ENCODE measurements around the gene NPAS3.

The NPAS3 gene

DNA sequence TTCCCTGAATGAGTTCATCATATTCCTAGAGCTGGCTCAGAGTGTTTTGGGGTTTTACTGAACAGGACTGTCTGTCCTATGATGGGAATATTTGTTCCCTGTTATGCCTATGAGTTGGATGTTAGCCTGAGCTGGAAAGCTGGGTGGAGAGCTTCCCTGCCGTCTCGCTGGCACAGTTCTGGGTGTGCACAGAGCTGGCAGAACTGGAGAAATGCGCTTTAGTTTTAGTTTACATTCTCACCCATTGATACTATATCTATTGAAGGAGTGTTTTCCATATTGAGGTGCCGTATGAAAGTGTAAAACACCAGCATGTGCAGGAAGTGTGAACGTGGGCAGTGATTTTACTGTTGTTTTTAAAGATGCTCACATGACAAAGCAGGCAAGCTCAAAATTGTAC, 549.9 kb downstream of the NPAS3 start:
- DNase-seq = no peak

DNA sequence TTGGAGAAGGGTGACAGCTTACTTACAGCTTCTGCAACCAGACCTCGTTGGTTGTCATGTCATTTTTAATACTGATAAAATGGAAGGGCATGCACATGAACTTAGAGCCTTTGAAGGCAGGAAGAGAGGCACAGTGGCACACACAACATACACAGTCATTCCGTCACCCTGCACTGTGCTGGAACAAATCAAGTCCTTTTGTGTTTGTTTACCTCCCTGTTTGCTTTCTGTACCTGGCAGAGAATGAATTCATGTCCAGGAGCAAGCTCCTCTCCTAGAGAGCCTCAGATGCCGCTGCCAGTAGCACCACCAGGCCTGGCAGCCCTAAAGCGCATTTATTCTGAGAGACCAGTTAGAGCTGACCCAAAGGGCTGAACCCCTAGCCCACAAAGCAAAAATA, 551.9 kb downstream of the NPAS3 start:
- DNase-seq = no peak

DNA sequence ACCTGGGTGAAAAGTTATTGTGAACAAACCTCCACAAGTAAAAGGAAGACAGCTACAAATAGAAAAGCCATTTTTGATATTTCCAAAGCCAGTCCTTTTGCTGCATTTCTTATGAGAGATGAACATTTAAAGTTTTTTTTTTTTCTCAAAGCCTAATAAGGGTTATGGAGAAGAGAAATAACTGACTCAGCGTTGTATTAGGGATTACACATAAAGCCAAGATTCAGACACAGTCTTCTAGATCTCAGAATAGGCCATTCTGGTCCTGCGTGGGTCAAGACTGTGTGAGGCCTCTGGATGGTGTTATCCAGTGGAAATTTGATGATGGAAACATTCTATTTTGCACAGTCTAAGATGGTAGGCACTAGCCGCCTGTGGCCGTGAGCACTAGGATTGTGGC, 552.4 kb downstream of the NPAS3 start:
- DNase-seq = no peak

DNA sequence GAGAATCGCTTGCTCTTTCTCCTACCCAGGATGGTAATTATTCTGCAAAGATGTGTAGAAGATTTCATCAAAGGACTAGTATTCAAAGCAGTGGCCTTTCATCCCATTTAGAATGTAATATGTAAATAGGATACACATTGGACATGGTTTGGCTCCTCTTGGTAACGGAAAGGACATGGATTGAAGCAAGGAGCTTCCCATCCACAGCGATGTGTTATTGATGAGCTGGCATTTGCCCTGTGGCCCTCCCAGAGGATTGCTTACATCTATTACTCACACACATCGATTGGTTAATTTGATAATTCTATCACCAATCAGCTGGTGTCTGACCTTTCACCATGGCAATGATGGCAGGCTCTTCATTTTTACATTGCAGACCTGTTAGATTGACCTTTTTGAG, 553.8 kb downstream of the NPAS3 start:
- no peak for DNase-seq

DNA sequence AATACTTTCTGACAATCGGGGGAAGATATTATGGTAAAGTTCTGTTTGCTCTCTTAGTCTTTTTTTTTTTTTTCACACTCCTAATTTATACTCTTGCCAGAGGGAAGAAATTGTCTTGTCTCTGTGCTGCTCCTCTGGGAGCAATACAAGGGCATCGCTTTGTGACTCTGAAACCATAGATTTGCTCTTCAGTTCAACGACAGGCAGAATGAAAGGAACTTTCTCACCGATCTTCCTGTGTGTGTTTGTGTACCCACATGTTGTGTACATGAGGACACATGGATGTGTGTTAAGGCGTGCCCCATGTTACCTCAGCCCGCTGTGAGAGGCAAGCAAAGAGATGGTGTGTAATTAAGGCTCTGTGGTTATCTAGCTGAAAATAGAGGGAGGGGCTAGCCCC, 554.6 kb downstream of the NPAS3 start:
- DNase-seq = no peak

DNA sequence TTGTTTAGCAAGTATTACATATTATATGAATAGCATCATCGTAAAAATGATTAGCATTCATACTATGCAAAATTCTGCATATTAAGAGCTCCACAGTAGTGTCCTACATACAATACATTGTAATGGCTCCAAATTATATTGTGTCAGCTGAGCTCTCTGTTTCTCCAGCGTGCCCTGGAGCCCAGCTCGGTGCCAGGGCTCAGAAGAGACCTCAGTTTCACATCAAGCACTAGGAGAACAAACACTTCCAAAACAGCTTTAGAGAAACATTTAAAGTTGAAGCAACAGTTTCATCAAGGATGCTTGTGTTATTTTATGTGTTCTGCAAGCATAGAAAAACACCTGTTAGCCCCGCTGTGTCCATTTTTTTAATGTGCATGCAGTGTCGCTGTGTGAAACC, 555.3 kb downstream of the NPAS3 start:
- no peak for DNase-seq

DNA sequence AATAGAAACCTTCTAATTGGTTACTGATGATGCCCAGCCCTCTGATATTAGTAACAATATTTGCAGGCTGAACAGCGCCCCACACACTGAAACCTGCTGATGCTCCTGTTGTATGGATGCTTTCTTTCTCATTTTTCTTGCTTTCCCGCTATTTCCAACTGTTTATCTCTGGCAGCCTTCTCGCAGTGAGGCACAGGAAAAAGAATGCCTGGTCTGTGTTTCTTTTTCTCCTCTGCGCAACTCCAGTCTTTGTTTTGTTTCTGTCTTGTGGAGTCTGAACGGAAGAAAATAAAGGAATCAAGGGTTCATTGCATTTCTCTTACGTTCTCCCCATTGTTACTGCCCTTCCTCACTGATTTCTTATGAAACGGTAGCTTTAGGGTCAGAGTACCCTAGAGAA, 561.0 kb downstream of the NPAS3 start:
- DNase-seq = no peak

DNA sequence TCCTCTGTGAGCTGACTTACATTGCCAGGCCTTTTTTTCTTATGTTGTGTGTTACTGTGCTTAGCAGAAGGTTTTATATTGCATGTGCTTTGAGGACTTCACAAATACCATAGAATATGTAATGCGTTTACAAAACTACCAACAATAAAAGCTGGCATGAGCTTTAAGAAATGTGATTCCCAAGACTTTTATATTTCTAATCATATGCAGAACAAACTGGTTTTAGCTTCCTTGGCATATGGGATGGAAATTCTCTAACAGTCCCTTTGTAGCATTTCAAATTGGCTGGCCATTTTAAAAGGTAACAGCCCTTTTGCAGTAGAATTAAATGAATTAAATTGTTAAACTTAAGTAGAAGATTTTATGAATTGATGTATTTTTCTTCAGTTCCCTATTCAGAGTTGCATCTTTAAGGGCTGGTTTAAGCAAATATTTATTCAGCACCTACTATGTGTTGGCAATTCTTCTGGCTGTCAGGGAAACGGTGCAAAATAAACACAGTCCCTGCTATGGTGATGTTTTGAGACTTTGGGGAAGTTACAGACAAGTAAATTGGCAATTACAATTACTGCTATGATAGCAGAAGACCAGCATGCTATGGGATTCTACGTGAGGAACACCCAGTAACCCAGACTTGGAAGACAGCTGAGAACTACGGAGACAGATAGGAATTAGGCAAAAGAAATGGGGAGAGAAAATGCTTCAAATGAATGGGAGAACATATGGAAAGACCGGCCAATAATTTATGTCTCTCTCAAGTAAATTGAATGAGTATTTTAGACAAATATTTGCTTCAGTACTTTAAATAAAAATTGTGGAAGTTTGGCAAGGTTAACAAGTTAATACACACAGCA, 565.8 kb downstream of the NPAS3 start:
- DNase-seq = no peak

DNA sequence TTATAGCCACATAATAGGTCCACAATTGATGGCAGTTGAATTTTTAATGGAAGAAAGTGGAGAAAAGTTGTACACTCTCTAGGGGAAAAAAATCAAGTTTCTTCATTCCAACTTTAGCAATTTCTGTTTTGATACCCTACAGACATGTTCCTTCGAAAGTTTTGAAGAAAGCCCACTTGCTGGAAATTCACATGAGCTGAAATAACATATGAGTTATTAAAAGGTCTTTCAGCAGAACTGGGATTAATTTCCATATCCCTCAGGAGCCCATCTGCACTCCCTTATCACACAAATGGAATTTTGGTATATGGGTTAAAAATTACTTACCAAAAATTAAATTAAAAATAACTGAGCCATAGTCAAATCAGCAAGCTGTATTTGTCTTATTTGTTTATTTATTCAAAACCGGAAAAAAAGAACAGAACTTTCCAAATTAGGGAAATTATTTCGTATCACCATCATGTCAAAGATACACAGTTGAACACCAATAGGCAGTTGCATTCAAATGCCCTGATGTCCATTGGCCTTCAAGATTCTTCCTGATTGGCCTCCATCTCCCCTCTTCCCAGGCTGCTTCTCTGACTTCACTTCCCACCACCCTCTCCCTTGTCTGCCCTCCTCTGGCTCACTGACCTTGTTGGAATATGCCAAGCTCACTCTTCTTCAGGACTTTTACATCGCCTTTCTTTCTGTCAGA, 566.7 kb downstream of the NPAS3 start:
- DNase-seq = no peak

DNA sequence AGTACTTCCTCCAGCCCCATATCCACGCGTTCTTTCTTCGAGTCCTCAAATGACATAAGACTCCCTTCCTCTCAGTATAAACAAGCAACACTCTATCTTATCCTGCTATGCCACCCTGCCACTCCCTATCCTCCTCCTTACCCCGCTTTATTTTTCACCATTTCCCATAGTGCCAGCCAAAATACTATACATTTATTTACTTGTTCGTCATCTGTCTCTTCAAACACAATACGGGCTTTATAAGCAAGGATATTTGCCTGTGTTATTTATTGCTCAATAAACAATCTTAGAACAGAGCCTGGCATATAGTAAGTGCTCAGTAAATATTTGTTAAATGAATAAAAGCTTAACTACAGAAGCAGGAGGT, 567.3 kb downstream of the NPAS3 start:
- DNase-seq = no peak

DNA sequence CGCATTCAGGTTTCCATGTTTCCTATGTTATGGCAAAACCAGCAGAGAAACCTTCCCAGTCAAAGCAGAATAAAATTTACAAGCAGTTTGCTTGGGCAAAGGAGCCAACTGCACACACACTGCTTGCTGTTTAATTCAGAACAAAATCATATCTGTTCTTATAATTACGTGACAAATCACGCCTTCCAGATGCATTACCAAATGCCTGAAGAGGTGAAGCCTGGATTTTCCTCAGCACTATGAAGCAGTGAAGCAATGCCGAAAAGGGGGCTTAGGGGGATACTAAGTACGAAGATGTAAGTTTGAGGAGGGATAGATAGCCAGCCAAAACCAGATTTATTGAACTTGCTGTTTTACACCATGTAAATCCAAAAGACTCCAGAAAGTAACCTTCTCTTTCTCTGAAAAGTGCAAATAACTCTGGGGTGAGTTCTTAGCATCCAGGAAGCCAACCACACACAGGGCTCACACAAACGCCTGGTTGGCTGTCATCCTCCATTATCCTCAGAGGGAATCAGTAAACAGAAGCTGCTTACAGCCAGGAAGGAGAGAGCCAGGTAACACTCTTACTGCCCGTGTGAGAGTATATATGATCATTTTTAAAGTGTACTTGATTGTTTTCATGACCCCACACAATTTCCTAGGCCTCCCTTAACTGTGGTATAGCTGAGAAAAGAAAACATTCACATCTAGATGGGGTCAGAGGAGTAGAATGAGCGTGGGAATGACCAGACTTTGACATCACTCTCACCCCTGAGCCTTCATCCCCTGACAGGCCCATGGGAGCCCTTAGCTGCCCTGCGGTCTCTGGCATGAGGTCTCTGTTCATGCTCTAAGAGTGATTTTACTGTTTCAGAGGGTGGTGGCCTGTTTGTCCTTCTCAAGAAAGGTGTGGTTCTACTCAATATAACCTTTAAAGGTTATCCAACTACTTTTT, 569.7 kb downstream of the NPAS3 start:
- DNase-seq = no peak

DNA sequence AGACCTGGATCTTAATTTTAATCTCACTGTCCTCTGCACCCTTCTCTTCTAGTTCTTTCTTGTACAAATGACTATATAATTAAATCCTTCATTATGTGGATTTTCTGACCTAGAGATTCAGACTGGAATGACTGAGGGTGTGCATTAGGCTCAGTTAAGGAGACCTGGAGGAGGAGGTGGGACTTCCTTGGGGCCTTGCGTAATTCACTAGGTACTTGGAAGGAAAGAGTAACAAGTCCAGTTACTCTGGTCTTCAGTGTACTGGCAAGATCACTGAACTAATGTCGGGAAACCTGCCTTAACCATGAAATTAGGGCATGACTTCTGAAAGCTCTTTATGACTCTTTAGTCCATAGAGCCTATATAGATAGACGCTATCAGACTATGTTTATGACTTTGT, 570.8 kb downstream of the NPAS3 start:
- DNase-seq = no peak

DNA sequence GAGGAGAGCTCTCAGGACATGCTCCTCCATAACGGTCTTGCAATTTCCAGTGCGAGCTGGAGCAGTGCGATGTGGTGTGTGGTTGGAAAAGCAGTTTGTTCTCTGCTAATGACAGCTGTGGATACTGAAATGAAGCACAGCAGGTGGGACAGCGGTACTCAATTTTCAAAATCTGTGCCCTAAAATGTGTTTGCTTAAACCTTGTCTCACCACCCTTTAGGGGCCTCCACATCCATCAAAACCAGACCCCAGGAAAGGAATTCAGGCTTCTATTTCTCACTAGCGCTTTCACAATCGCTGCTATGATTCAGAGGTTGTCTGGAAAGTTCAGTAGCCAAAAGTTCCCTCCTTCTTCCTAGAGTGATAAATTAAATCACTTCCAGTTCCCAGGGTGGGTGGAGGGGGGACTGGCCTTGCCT, 571.4 kb downstream of the NPAS3 start:
- no peak for DNase-seq

DNA sequence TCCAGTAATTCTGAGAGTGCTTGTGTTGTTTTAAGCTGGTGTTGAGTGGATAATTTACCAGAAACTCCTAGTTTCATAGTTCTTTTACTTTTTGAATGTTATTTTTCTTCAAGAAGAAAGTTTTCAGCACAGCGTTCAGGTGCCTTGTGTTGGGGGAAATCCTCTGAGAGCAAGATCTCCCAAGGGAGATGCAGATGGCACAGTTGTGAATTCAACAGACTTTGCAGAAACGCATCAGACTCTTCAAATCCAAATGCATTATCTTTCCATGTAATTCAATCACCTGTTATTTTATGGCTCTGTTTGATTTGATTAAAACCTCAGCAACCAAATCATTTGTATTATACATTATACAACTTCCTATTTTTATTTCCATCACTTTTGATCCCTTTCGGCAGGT, 572.3 kb downstream of the NPAS3 start:
- no peak for DNase-seq

DNA sequence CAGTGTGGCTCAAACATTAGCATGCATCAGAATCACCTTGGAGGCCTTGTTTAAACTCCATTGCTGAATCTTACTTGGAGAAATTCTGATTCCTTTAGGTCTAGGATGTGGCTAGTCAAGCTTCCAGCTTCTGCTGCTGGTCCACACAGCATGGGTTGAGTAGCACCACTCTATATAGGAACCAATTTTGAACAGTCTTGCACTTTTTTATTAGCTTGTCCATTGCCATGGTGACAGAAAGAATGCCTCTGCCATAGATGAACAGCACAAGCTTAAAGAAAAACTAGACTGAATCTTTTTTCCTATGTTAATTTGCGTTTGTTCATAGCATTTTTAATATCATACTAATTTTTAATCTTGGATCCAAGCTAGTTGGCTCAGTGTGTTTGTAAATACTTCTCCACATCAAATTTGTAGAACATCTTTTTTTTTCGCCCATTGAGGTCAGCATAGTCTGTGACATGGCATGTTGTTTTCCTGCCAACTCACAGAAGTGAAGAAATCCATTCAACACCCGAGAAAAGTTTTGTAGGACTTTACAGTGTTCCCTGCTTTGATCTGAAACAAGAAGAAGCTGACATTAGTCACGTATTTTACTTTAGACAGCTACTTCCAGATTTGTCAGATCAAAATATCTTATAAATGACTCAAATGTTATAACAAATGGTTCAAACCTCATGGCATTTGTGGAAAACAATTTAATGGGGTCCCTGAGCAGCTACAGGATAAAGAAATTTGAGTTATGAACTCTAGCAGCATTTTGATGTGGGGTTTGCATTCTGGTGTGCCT, 573.4 kb downstream of the NPAS3 start:
- DNase-seq = no peak

DNA sequence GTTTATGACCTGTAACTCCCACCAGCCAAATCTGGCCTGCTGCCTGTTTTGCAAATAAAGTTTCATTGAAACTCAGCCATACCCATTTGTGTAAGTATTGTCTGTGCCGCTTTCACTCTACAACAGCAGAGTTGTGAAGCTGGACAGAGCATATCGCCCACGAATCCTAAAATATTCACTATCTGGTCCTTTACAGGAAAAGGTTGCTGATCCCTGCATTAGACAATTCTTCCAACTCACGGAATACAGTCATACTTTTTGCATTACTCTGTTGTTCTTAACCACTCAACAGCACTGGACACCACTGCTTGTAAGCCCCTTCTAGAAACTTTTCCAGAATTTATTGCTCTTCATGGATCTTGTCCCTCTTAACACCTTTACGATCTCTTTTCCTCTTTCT, 576.8 kb downstream of the NPAS3 start:
- no peak for DNase-seq

DNA sequence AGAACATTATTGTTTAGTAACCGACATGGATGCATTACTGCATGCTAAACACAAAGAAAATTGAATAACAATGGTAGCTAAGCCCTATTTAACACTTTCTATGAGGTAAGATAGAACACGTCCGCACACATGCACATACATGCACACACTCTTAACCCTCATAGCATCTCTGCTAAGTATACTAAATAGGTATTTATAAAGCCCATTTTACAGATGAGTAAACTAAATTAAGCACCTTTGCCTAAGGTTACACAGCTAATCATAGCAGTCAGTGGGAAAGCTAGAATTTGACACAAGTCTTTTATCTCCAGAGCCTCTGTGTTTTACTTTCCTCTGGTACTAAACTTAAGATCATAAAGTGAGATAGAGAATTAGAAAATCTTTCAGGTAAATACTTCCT, 577.2 kb downstream of the NPAS3 start:
- DNase-seq = no peak

DNA sequence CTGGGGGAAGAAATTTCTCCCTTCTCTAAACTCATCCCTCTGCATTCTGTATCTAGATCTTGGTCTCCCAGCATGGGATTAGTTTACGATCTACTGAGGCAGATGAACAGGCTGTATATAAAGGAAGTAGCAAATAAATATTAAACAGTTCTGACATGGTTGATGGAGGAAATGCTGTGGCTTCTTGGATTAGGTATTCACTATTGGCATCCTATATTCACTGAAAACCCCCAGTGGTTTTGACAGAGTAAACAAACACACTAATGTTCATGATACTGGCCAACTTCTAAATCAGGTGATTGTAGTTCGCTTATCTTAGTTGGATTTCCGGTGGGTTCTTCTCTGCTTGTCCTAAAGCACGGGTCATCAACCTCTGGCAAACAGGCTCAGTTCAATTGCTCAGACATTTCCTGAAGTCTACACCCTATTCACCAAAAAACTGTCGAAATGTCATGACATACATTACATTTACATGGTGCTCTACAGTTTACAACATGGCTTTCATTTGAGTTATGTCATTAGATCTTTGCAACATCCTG, 578.3 kb downstream of the NPAS3 start:
- no peak for DNase-seq

DNA sequence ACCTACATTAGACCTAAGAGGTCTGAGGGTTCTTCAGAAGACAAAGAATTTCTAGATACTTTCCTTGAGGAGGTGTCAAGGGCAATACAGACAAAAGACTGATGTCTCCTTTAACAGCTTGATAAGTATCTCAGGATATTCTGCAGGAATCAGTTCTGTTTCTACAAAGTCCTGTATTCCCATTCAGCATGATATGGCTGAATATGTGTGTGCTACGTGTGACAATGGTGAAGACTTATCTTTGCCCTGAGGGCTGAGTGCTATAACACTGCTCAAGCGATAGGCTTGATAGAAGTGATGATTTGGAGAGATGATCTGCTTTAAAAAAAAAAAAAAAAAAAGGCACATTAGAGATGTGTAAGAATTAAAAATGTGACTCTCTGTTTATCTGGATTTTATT, 582.5 kb downstream of the NPAS3 start:
- DNase-seq = no peak

DNA sequence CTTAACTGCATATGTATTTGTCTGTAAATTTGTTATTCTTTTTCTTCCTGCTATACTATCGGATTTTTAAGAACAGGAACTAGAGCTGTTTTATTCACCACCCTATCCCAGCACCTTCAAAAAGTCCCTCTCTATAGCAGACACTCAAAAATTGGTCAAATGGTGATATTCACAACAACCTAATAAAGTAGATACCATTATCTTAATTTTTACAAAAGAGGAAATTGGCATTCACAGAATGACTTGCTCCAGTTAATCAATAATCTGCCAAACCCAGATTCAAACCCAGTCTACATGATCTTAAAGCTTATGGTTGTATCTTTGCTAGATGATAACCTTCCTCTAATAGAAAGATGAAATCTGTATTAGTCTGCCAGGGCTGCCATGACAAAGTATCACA, 585.6 kb downstream of the NPAS3 start:
- no peak for DNase-seq

DNA sequence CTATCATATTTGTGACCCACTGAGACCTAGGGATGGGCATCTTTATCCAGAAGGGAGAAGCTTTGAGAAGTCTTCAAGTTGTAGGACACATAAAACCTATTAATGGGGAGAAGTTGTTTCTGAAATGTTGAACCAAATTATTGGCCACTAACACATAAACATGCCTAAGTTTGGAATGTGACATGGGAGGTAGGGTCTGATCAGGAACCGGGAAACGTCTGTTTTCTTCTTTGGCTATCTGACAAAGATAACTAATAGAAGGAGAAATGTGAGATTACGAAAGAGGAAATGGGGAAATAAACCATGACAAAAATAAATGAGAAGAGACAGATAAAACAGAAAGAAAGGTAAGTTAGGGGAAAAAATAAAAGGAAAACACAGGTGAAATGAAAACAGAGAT, 586.9 kb downstream of the NPAS3 start:
- no peak for DNase-seq

DNA sequence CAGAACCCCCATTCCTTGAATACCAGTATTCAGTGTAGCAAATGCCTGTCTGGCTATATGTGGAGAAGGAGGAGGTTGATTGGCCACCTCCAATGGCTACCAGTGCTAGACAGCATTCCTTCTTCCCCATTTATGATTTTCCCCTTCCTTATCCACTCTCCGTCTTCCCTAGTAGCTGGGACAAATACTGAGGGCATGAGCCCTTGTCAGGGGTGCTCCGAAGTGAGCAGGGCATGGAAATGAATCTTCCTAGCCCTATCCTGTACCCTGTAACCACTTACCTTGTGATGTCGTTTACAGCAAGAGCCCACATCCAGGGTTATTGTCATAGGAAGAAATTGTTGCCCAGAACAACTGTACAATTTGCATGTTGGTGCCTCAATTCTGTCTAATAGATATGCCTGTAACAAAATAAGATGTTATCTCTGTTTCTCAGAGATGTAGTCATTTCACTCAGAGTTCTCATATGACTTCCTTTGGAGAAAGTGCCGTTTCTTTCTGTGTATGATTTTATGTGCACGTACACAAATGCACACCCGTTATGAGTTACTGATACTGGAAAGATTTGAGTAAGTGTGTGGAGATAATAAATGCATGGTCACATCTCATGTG, 588.5 kb downstream of the NPAS3 start:
- no peak for DNase-seq
